ENCODE data around the gene DPY19L3.

- TF ChIP-seq REST (IDR thresholded peaks at IDR 0.05; ENCODE audit: borderline replicate concordance) (no peak), CTCF (IDR thresholded peaks at IDR 0.05; ENCODE audit: poor library complexity, severe bottlenecking) (no peak), TAF1 (IDR thresholded peaks at IDR 0.05; ENCODE audit: low read depth) (no peak), EZH2 (IDR thresholded peaks at IDR 0.05; ENCODE audit: borderline replicate concordance, insufficient read depth, low read length, poor library complexity, severe bottlenecking) (no peak), POLR2AphosphoS5 (IDR thresholded peaks at IDR 0.05) (no peak), MXI1 (conservative IDR thresholded peaks at IDR 0.05; ENCODE audit: poor library complexity, severe bottlenecking) (no peak), RAD21 (conservative IDR thresholded peaks at IDR 0.05) (no peak), EP300 (conservative IDR thresholded peaks at IDR 0.05; ENCODE audit: poor library complexity, severe bottlenecking) (no peak), SMC3 (conservative IDR thresholded peaks at IDR 0.05; ENCODE audit: poor library complexity) (no peak)
These were observed 46.0 kb upstream of the DPY19L3 start for GRCh38 chr19:32359581-32359980.

Measured in neural cell (in vitro differentiated cells).